Endodermal cell (in vitro differentiated cells): ENCODE results near the gene TOR3A. TPM values are rescaled to one million over a fixed set of nuclear protein-coding genes. Genes with fewer than 3 reads are reported as not detected.

Source experiments
- DNase-seq: peaks from one replicate; pipeline ENCODE4 v3.0.0-alpha.2; 2017
- H3K27ac ChIP-seq: 2 replicates; pipeline ENCODE4 v1.5.1; 2013; ENCODE audit warnings: mild to moderate bottlenecking, low read depth, low read length, moderate library complexity
- H3K27me3 ChIP-seq: 2 replicates; pipeline ENCODE4 v1.6.1; 2013; ENCODE audit warnings: mild to moderate bottlenecking, low read length, moderate library complexity; ENCODE audit not compliant: insufficient read depth, control insufficient read depth, poor library complexity, severe bottlenecking
- H3K36me3 ChIP-seq: 2 replicates; pipeline ENCODE4 v1.7.0; 2013; ENCODE audit warnings: mild to moderate bottlenecking, low read length, moderate library complexity; ENCODE audit not compliant: control insufficient read depth, insufficient read depth
- H3K4me1 ChIP-seq: one replicate; pipeline ENCODE4 v1.7.0; 2013; ENCODE audit warnings: low read length; ENCODE audit not compliant: control insufficient read depth, insufficient read depth
- H3K4me3 ChIP-seq: 2 replicates; pipeline ENCODE4 v1.5.1; 2013; ENCODE audit warnings: mild to moderate bottlenecking, low read length, moderate library complexity
- H3K9ac ChIP-seq: 2 replicates; pipeline ENCODE4 v1.6.1; 2013; ENCODE audit warnings: mild to moderate bottlenecking, low read length, moderate library complexity; ENCODE audit not compliant: poor library complexity, severe bottlenecking; ENCODE audit errors: extremely low read depth
- H3K9me3 ChIP-seq: 2 replicates; pipeline ENCODE4 v1.6.1; 2013; ENCODE audit warnings: mild to moderate bottlenecking, low read length, moderate library complexity; ENCODE audit not compliant: control insufficient read depth
- H3K27ac Mint-ChIP-seq: 2 replicates; pipeline ENCODE4 v1.8.0; 2020; ENCODE audit warnings: mixed read lengths
- H3K27me3 Mint-ChIP-seq: 2 replicates; pipeline ENCODE4 v1.8.0; 2021; ENCODE audit warnings: mild to moderate bottlenecking, mixed read lengths; ENCODE audit not compliant: insufficient read depth
- H3K36me3 Mint-ChIP-seq: 2 replicates; pipeline ENCODE4 v1.8.0; 2020; ENCODE audit warnings: low read depth, mixed read lengths
- H3K4me1 Mint-ChIP-seq: 2 replicates; pipeline ENCODE4 v1.8.0; 2020; ENCODE audit warnings: mixed read lengths
- H3K4me3 Mint-ChIP-seq: 2 replicates; pipeline ENCODE4 v1.8.0; 2020; ENCODE audit warnings: mild to moderate bottlenecking, moderate library complexity, mixed read lengths
- H3K9me3 Mint-ChIP-seq: 2 replicates; pipeline ENCODE4 v1.8.0; 2020; ENCODE audit warnings: mild to moderate bottlenecking, mixed read lengths
- CTCF ChIP-seq: fragments of 200-600 bp; sonication (generic); conservative IDR thresholded peaks from 2 replicates; pipeline ENCODE4 v1.5.0; 2021; ENCODE audit warnings: antibody characterized with exemption, mild to moderate bottlenecking
- WGBS, 2 experiments: methylation state at CpG; one replicate each; pipeline versions ENCODE4 v1.1.5 to v1.1.7; 2013; ENCODE audit warnings: missing lambda C conversion rate in 2 of 2, mixed read lengths in 1 of 2; ENCODE audit not compliant: insufficient coverage in 1 of 2, insufficient read length in 1 of 2; 5-methylcytosine and 5-hydroxymethylcytosine counted together
- total RNA-seq, 2 donors: library from RNA; stranded (reverse); fragmentation: NEBNext Ultra II Directional in 1 of 2; extraction: Animal tissue kit (Norgen Biotek cat#: 25700) in 1 of 2; gene quantifications; 2 replicates in 1 of 2; 3 replicates in 1 of 2; pipeline ENCODE4 v1.2.1, GENCODE V29; 2021

Gene TOR3A
- total RNA-seq, 2 donors from 2014 or later = 23.4 to 24.7 TPM

GRCh38 chr1:179052776-179053175 lies 29.1 kb upstream of the TOR3A start:
- peaks cover 32% of the 10 kb centered on the region for H3K36me3 Mint-ChIP-seq
- WGBS, 2 experiments = 86 to 89% methylated on average over 1 to 2 of the region's 2 CpGs
- peaks cover 17% of the 10 kb centered on the region for H3K9me3 Mint-ChIP-seq
- no peaks in the 10 kb centered on the region for H3K4me1 ChIP-seq
- H3K27ac ChIP-seq = no peak overlapping the region
- H3K9me3 ChIP-seq = peaks cover 22% of the 10 kb centered on the region
- H3K4me3 ChIP-seq = no peak overlapping the region
- no peaks in the 10 kb centered on the region for H3K27me3 Mint-ChIP-seq
- no peak for TF ChIP-seq CTCF
- H3K4me3 Mint-ChIP-seq = no peak overlapping the region
- H3K36me3 ChIP-seq = peaks cover 44% of the 10 kb centered on the region
- no peak overlapping the region for H3K27ac Mint-ChIP-seq
- no peak for DNase-seq
- no peak overlapping the region for H3K9ac ChIP-seq
- H3K4me1 Mint-ChIP-seq = peaks cover 12% of the 10 kb centered on the region
- no peaks in the 10 kb centered on the region for H3K27me3 ChIP-seq

GRCh38 chr1:179053486-179053885 lies 28.4 kb upstream of the TOR3A start:
- Histone ChIP-seq H3K9ac (no peak overlapping the region), H3K4me3 (no peak overlapping the region), H3K27ac (no peak overlapping the region), H3K4me1 (no peaks in the 10 kb centered on the region), H3K9me3 (peaks cover 22% of the 10 kb centered on the region), H3K27me3 (no peaks in the 10 kb centered on the region), H3K36me3 (peaks cover 42% of the 10 kb centered on the region)
- Mint-ChIP-seq H3K4me1 (peaks cover 12% of the 10 kb centered on the region), H3K27me3 (no peaks in the 10 kb centered on the region), H3K4me3 (no peak overlapping the region), H3K27ac (peak overlapping the region; percentile 33), H3K9me3 (peaks cover 17% of the 10 kb centered on the region), H3K36me3 (peaks cover 36% of the 10 kb centered on the region)
- WGBS, 2 experiments = 80 to 96% methylated on average over 1 to 2 of the region's 2 CpGs
- DNase-seq = no peak
- no peak for TF ChIP-seq CTCF

- Mint-ChIP-seq H3K4me3 (no peak overlapping the region), H3K27ac (no peak overlapping the region)
- 100% methylated on average over 2 of the region's 2 CpGs; no CpG with 5 or more reads in 1 of the 2 experiments for WGBS, 2 experiments
Observed at GRCh38 chr1:179055937-179056336, 25.9 kb upstream of the TOR3A start.

More at GRCh38 chr1:179055937-179056336, 25.9 kb upstream of the TOR3A start:
- Histone ChIP-seq H3K4me1 (no peaks in the 10 kb centered on the region), H3K27me3 (no peaks in the 10 kb centered on the region), H3K9me3 (peaks cover 22% of the 10 kb centered on the region), H3K36me3 (peaks cover 48% of the 10 kb centered on the region), H3K4me3 (peak overlapping the region; percentile 11), H3K27ac (no peak overlapping the region), H3K9ac (no peak overlapping the region)
- no peaks in the 10 kb centered on the region for H3K27me3 Mint-ChIP-seq
- no peak for DNase-seq
- H3K36me3 Mint-ChIP-seq = peaks cover 52% of the 10 kb centered on the region
- peaks cover 12% of the 10 kb centered on the region for H3K4me1 Mint-ChIP-seq
- peaks cover 17% of the 10 kb centered on the region for H3K9me3 Mint-ChIP-seq
- no peak for TF ChIP-seq CTCF
